IMR-90 (cell line): ENCODE measurements around the gene PMS1. TPM values are rescaled to one million over a fixed set of nuclear protein-coding genes. Genes with fewer than 3 reads are reported as not detected.

Experiments used
- ATAC-seq: fragments of 200-7000 bp; cut with Tn5 transposase; 2 replicates; pipeline ENCODE4 v1.9.1; 2020; ENCODE audit warnings: low read depth, mild to moderate bottlenecking, moderate library complexity
- BruUV-seq: library from RNA; stranded (reverse); fragments of 400-500 nt; replicated peaks from 2 replicates; lab custom pipeline; 2021; lab: Mats Ljungman, UMichigan
- CTCF ChIA-PET: fragments of 300-600 bp; formaldehyde crosslinking; extraction: SDS; loops from one replicate; lab custom pipeline; 2021; ENCODE audit warnings: antibody characterized with exemption; lab: Yijun Ruan, JAX
- POLR2A ChIA-PET: fragments of 300-600 bp; sonication (Branson Sonifier 250); formaldehyde crosslinking; loops from one replicate; lab custom pipeline; 2022; ENCODE audit warnings: antibody characterized with exemption; ENCODE audit not compliant: unreplicated experiment; lab: Charles Lee
- DNase-seq: peaks from one replicate; pipeline ENCODE4 v3.0.0; 2013
- H2AFZ ChIP-seq: replicated peaks from 2 replicates; pipeline ENCODE3; 2013; ENCODE audit warnings: low read length, mild to moderate bottlenecking; ENCODE audit not compliant: poor library complexity
- H2AK5ac ChIP-seq: 2 replicates; pipeline ENCODE4 v1.6.1; 2013; ENCODE audit warnings: low read depth, low read length, inconsistent platforms
- H2AK9ac ChIP-seq: replicated peaks from 2 replicates; pipeline ENCODE3; 2013; ENCODE audit warnings: mild to moderate bottlenecking, low read depth, low read length, moderate library complexity; ENCODE audit not compliant: poor library complexity
- H2BK120ac ChIP-seq: 2 replicates; pipeline ENCODE4 v1.6.1; 2013; ENCODE audit warnings: low read depth, low read length, inconsistent platforms
- H2BK15ac ChIP-seq: 3 replicates; pipeline ENCODE4 v1.6.1; 2013; ENCODE audit warnings: low read depth, low read length, inconsistent platforms
- H2BK20ac ChIP-seq: 2 replicates; pipeline ENCODE4 v1.6.1; 2013; ENCODE audit warnings: low read depth, mild to moderate bottlenecking, inconsistent platforms, low read length, moderate library complexity
- H2BK5ac ChIP-seq: 2 replicates; pipeline ENCODE4 v1.6.1; 2013; ENCODE audit warnings: mild to moderate bottlenecking, low read depth, low read length, inconsistent platforms; ENCODE audit not compliant: poor library complexity, severe bottlenecking
- H3K14ac ChIP-seq: replicated peaks from 2 replicates; pipeline ENCODE4 v1.6.1; 2013; ENCODE audit warnings: low read depth, low read length, inconsistent platforms
- H3K18ac ChIP-seq: 2 replicates; pipeline ENCODE4 v1.6.1; 2013; ENCODE audit warnings: low read depth, low read length, control low read depth
- H3K23ac ChIP-seq: 2 replicates; pipeline ENCODE4 v1.6.1; 2013; ENCODE audit warnings: low read depth, low read length, inconsistent platforms
- H3K27ac ChIP-seq: 2 replicates; pipeline ENCODE4 v1.5.1; 2013; ENCODE audit warnings: mild to moderate bottlenecking, control low read depth, low read length; ENCODE audit not compliant: insufficient read depth
- H3K27me3 ChIP-seq: 2 replicates; pipeline ENCODE4 v1.6.1; 2013; ENCODE audit warnings: low read length; ENCODE audit not compliant: control insufficient read depth, insufficient read depth
- H3K36me3 ChIP-seq: 2 replicates; pipeline ENCODE4 v1.6.1; 2013; ENCODE audit warnings: low read length, mixed read lengths; ENCODE audit not compliant: control insufficient read depth, insufficient read depth
- H3K4ac ChIP-seq: 2 replicates; pipeline ENCODE4 v1.6.1; 2013; ENCODE audit warnings: low read depth, low read length, inconsistent platforms
- H3K4me1 ChIP-seq: 2 replicates; pipeline ENCODE4 v1.6.1; 2013; ENCODE audit warnings: low read length, mixed read lengths; ENCODE audit not compliant: control insufficient read depth, insufficient read depth
- H3K4me2 ChIP-seq: 2 replicates; pipeline ENCODE4 v1.6.1; 2013; ENCODE audit warnings: low read depth, mild to moderate bottlenecking, control low read depth, low read length, moderate library complexity
- H3K4me3 ChIP-seq: 2 replicates; pipeline ENCODE4 v1.5.1; 2013; ENCODE audit warnings: low read depth, mild to moderate bottlenecking, control low read depth, low read length, moderate library complexity; ENCODE audit not compliant: insufficient read depth
- H3K56ac ChIP-seq: 2 replicates; pipeline ENCODE4 v1.6.1; 2013; ENCODE audit warnings: low read length, inconsistent platforms; ENCODE audit not compliant: insufficient read depth; ENCODE audit errors: extremely low read depth
- H3K79me1 ChIP-seq, 2 experiments: 2 replicates each; pipeline ENCODE4 v1.6.1; 2013; ENCODE audit warnings: low read length in 2 of 2, inconsistent platforms in 1 of 2, low read depth in 1 of 2
- H3K9ac ChIP-seq: 2 replicates; pipeline ENCODE4 v1.6.1; 2013; ENCODE audit warnings: low read depth, low read length, control low read depth
- H3K9me1 ChIP-seq: 2 replicates; pipeline ENCODE4 v1.6.1; 2013; ENCODE audit warnings: low read length, inconsistent platforms; ENCODE audit not compliant: insufficient read depth
- H3K9me3 ChIP-seq: 2 replicates; pipeline ENCODE4 v1.6.1; 2013; ENCODE audit warnings: low read length; ENCODE audit not compliant: control insufficient read depth, insufficient read depth
- H4K20me1 ChIP-seq: 2 replicates; pipeline ENCODE4 v1.6.1; 2013; ENCODE audit warnings: low read length, inconsistent platforms; ENCODE audit not compliant: insufficient read depth
- H4K5ac ChIP-seq: 2 replicates; pipeline ENCODE4 v1.6.1; 2013; ENCODE audit warnings: mild to moderate bottlenecking, low read depth, low read length, control low read depth
- H4K8ac ChIP-seq, 2 experiments: 2 replicates each; pipeline ENCODE4 v1.6.1; 2013; ENCODE audit warnings: low read depth in 2 of 2, low read length in 2 of 2, control low read depth in 1 of 2, inconsistent platforms in 1 of 2
- H4K91ac ChIP-seq: 2 replicates; pipeline ENCODE4 v1.6.1; 2013; ENCODE audit warnings: low read depth, low read length, inconsistent platforms; ENCODE audit not compliant: insufficient read depth
- BHLHE40 ChIP-seq: fragments of 150-350 bp; IDR thresholded peaks from 2 replicates; pipeline ENCODE4 v1.6.1; 2016; ENCODE audit warnings: mild to moderate bottlenecking, low read depth, low read length
- CEBPB ChIP-seq: IDR thresholded peaks from 2 replicates; pipeline ENCODE4 v1.6.1; 2012; ENCODE audit warnings: low read depth, low read length, improper control_type of control experiment
- CHD1 ChIP-seq: IDR thresholded peaks from 2 replicates; pipeline ENCODE4 v1.6.1; 2012; ENCODE audit warnings: low read depth, low read length, improper control_type of control experiment
- ELK1 ChIP-seq: fragments of 150-350 bp; IDR thresholded peaks from 2 replicates; pipeline ENCODE4 v1.6.1; 2016; ENCODE audit warnings: low read depth, mild to moderate bottlenecking, low read length, moderate library complexity, borderline replicate concordance
- FOS ChIP-seq: fragments of 150-350 bp; IDR thresholded peaks from 2 replicates; pipeline ENCODE4 v1.6.1; 2016; ENCODE audit warnings: low read depth, low read length
- MAFK ChIP-seq: IDR thresholded peaks from 2 replicates; pipeline ENCODE4 v1.6.1; 2012; ENCODE audit warnings: low read depth, low read length, improper control_type of control experiment
- MAZ ChIP-seq: IDR thresholded peaks from 2 replicates; pipeline ENCODE4 v1.6.1; 2012; ENCODE audit warnings: low read depth, mild to moderate bottlenecking, low read length, improper control_type of control experiment, moderate library complexity, borderline replicate concordance
- MXI1 ChIP-seq: IDR thresholded peaks from 2 replicates; pipeline ENCODE4 v1.6.1; 2012; ENCODE audit warnings: low read depth, mild to moderate bottlenecking, low read length, moderate library complexity, borderline replicate concordance
- NFE2L2 ChIP-seq: fragments of 150-350 bp; IDR thresholded peaks from 2 replicates; pipeline ENCODE4 v1.6.1; 2016; ENCODE audit warnings: low read depth, mild to moderate bottlenecking, low read length
- POLR2A ChIP-seq: IDR thresholded peaks from 2 replicates; pipeline ENCODE4 v1.6.1; 2012; ENCODE audit warnings: mild to moderate bottlenecking, low read depth, low read length
- RAD21 ChIP-seq: IDR thresholded peaks from 2 replicates; pipeline ENCODE4 v1.6.1; 2012; ENCODE audit warnings: low read length, improper control_type of control experiment
- RCOR1 ChIP-seq: IDR thresholded peaks from 2 replicates; pipeline ENCODE4 v1.6.1; 2012; ENCODE audit warnings: mild to moderate bottlenecking, low read length, improper control_type of control experiment; ENCODE audit not compliant: insufficient replicate concordance
- RFX5 ChIP-seq: IDR thresholded peaks from 2 replicates; pipeline ENCODE4 v1.8.0; 2012; ENCODE audit warnings: low read depth, mild to moderate bottlenecking, low read length, moderate library complexity
- SMC3 ChIP-seq: fragments of 150-350 bp; IDR thresholded peaks from 2 replicates; pipeline ENCODE4 v1.6.1; 2016; ENCODE audit warnings: low read depth, mild to moderate bottlenecking, antibody characterized with exemption, low read length, moderate library complexity
- USF2 ChIP-seq: fragments of 150-350 bp; IDR thresholded peaks from 2 replicates; pipeline ENCODE4 v1.6.1; 2017; ENCODE audit warnings: mild to moderate bottlenecking, antibody characterized with exemption, low read length, low read depth
- WGBS, 2 experiments: methylation state at CpG; one replicate each; pipeline versions ENCODE4 v1.1.5 to v1.1.7; 2013; ENCODE audit warnings: missing lambda C conversion rate in 2 of 2; ENCODE audit not compliant: insufficient read length in 1 of 2; ENCODE audit errors: extremely low coverage in 2 of 2; 5-methylcytosine and 5-hydroxymethylcytosine counted together
- dilution Hi-C: fragments of 300-500 bp; cut with HindIII; formaldehyde crosslinking; loops from one replicate; pipeline ENCODE4 v1.14.3; 2018; ENCODE audit warnings: low sequenced_read_pairs; ENCODE audit not compliant: unreplicated experiment
- in situ Hi-C: fragments of 300-500 bp; cut with MboI; formaldehyde crosslinking; loops from 3 replicates; pipeline ENCODE4 v1.14.3; 2019; ENCODE audit warnings: low sequenced_read_pairs, inconsistent platforms, mixed read lengths
- intact Hi-C: fragments of 100-400 bp; cut with micrococcal nuclease; formaldehyde crosslinking; loops from 2 replicates; pipeline ENCODE4 v1.10.0; 2022
- polyA plus RNA-seq, 3 experiments: library from polyadenylated mRNA; depleted of rRNA; stranded (reverse); fragments of >200 nt; gene quantifications; 2 replicates each; pipeline ENCODE4 v1.2.3, GENCODE V29; 2012; ENCODE audit warnings: low replicate concordance in 1 of 3
- total RNA-seq: library from RNA; depleted of rRNA; stranded (reverse); fragments of >200 nt; gene quantifications from 2 replicates; pipeline ENCODE4 v1.2.3, GENCODE V29; 2012
- TF ChIP-seq, protein P1 (sequence below): conservative IDR thresholded peaks from 2 replicates; pipeline ENCODE4 v1.5.1; 2012; ENCODE audit warnings: mild to moderate bottlenecking, low read depth, low read length, improper control_type of control experiment

Gene PMS1
- total and polyA plus RNA-seq, 2 of the 4 experiments (the other 2 are of a cell fraction): 8.1 to 10.6 TPM

- no peaks in the 10 kb centered on the region for H3K9me1 ChIP-seq
- H3K79me1 ChIP-seq: no peaks in the 10 kb centered on the region
- no peak overlapping the region for H2BK120ac ChIP-seq
- no peak overlapping the region for H3K9ac ChIP-seq
- H2AFZ ChIP-seq: no peak overlapping the region
- no peaks in the 10 kb centered on the region for H3K27me3 ChIP-seq
- no peak overlapping the region for H4K91ac ChIP-seq
- H3K4me1 ChIP-seq: no peaks in the 10 kb centered on the region
- ATAC-seq: no peak
- H2BK15ac ChIP-seq: no peak overlapping the region
- no peak overlapping the region for H2BK5ac ChIP-seq
- dilution Hi-C loops: no loop called here
- in situ Hi-C loops: no loop called here
- H4K8ac ChIP-seq: no peak overlapping the region
- no peak for DNase-seq
- no CpG with 5 or more reads among the region's 2 CpGs for WGBS, 2 experiments
- no peak overlapping the region for H3K14ac ChIP-seq
- TF ChIP-seq RAD21 (no peak), NFE2L2 (no peak), CEBPB (no peak), CHD1 (no peak), FOS (no peak), MXI1 (no peak), MAZ (no peak), USF2 (no peak), RFX5 (no peak), ELK1 (no peak), RCOR1 (no peak), SMC3 (no peak), POLR2A (no peak), BHLHE40 (no peak), MAFK (no peak)
- TF ChIP-seq, protein P1, sequence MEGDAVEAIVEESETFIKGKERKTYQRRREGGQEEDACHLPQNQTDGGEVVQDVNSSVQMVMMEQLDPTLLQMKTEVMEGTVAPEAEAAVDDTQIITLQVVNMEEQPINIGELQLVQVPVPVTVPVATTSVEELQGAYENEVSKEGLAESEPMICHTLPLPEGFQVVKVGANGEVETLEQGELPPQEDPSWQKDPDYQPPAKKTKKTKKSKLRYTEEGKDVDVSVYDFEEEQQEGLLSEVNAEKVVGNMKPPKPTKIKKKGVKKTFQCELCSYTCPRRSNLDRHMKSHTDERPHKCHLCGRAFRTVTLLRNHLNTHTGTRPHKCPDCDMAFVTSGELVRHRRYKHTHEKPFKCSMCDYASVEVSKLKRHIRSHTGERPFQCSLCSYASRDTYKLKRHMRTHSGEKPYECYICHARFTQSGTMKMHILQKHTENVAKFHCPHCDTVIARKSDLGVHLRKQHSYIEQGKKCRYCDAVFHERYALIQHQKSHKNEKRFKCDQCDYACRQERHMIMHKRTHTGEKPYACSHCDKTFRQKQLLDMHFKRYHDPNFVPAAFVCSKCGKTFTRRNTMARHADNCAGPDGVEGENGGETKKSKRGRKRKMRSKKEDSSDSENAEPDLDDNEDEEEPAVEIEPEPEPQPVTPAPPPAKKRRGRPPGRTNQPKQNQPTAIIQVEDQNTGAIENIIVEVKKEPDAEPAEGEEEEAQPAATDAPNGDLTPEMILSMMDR: no peak
- no peak overlapping the region for H3K4me2 ChIP-seq
- no peak overlapping the region for H2BK20ac ChIP-seq
- no peak overlapping the region for H3K4ac ChIP-seq
- no peaks in the 10 kb centered on the region for H4K20me1 ChIP-seq
- no peak overlapping the region for H4K5ac ChIP-seq
- no peak overlapping the region for H2AK9ac ChIP-seq
- no peak overlapping the region for H3K23ac ChIP-seq
- intact Hi-C loops: no loop called here
- POLR2A ChIA-PET: no interaction called here
- no peak overlapping the region for H3K27ac ChIP-seq
- H2AK5ac ChIP-seq: no peak overlapping the region
- no peak overlapping the region for H3K18ac ChIP-seq
- no peak overlapping the region for H3K56ac ChIP-seq
- CTCF ChIA-PET: no interaction called here
- no peaks in the 10 kb centered on the region for H3K9me3 ChIP-seq
- BruUV-seq: no TSS peak
- no peaks in the 10 kb centered on the region for H3K36me3 ChIP-seq
- H3K4me3 ChIP-seq: no peak overlapping the region
Measured at GRCh38 chr2:189885368-189885767, 101.1 kb downstream of the PMS1 start.
